ENCODE data around the gene B3GNT5. TPM values are rescaled to one million over a fixed set of nuclear protein-coding genes. Genes with fewer than 3 reads are reported as not detected.
A peak's percentile ranks its signal among the peaks of the same experiment; 100 is the strongest.

B3GNT5 gene
- total RNA-seq, 1 donor from 2014 or later, result 20.4 TPM

- Histone ChIP-seq H3K4me1 (no peaks in the 10 kb centered on the region), H3K36me3 (no peaks in the 10 kb centered on the region), H3K27me3 (no peaks in the 10 kb centered on the region), H3K9me3 (no peaks in the 10 kb centered on the region), H3K27ac (no peak overlapping the region), H3K4me3 (no peak overlapping the region)
- no peak for TF ChIP-seq CTCF (IDR thresholded peaks at IDR 0.05)
- no peak for TF ChIP-seq POLR2AphosphoS5 (IDR thresholded peaks at IDR 0.05; ENCODE audit: insufficient read depth in 1 of 2, low read depth in 1 of 2)
- no peak for TF ChIP-seq POLR2A (IDR thresholded peaks at IDR 0.05)
- no peak for DNase-seq (ENCODE audit: extremely low spot score in 2 of 2)
- intact Hi-C loops (cut with DNase I), result no loop called here
Observed at GRCh38 chr3:183315739-183316138, 62.7 kb downstream of the B3GNT5 start.

- DNase-seq (ENCODE audit: extremely low spot score in 2 of 2), result no peak
- Histone ChIP-seq H3K27ac (no peak overlapping the region), H3K36me3 (no peaks in the 10 kb centered on the region), H3K4me1 (no peaks in the 10 kb centered on the region), H3K4me3 (no peak overlapping the region), H3K9me3 (no peaks in the 10 kb centered on the region), H3K27me3 (no peaks in the 10 kb centered on the region)
- intact Hi-C loops (cut with DNase I), result no loop called here
- TF ChIP-seq POLR2A (IDR thresholded peaks at IDR 0.05) (no peak), POLR2AphosphoS5 (IDR thresholded peaks at IDR 0.05; ENCODE audit: insufficient read depth in 1 of 2, low read depth in 1 of 2) (no peak), CTCF (IDR thresholded peaks at IDR 0.05) (no peak)
Observed at GRCh38 chr3:183317271-183317670, 64.2 kb downstream of the B3GNT5 start.

- no peak for TF ChIP-seq POLR2A (IDR thresholded peaks at IDR 0.05)
- no peak for TF ChIP-seq CTCF (IDR thresholded peaks at IDR 0.05)
- peak in 1 of 2 donors; percentile 56 for DNase-seq (ENCODE audit: extremely low spot score in 2 of 2)
- H3K27ac ChIP-seq, result no peak overlapping the region
- no peaks in the 10 kb centered on the region for H3K4me1 ChIP-seq
- no peaks in the 10 kb centered on the region for H3K36me3 ChIP-seq
- intact Hi-C loops (cut with DNase I), result no loop called here
- H3K27me3 ChIP-seq, result no peaks in the 10 kb centered on the region
- no peaks in the 10 kb centered on the region for H3K9me3 ChIP-seq
- H3K4me3 ChIP-seq, result no peak overlapping the region
Observed at GRCh38 chr3:183317886-183318865, 65.1 kb downstream of the B3GNT5 start.

GRCh38 chr3:183318877-183319276 lies 65.8 kb downstream of the B3GNT5 start:
- H3K27me3 ChIP-seq, result no peaks in the 10 kb centered on the region
- no peak overlapping the region for H3K27ac ChIP-seq
- DNase-seq (ENCODE audit: extremely low spot score in 2 of 2), result no peak
- H3K4me1 ChIP-seq, result no peaks in the 10 kb centered on the region
- no peak overlapping the region for H3K4me3 ChIP-seq
- intact Hi-C loops (cut with DNase I), result no loop called here
- H3K9me3 ChIP-seq, result no peaks in the 10 kb centered on the region
- H3K36me3 ChIP-seq, result no peaks in the 10 kb centered on the region
- TF ChIP-seq CTCF (IDR thresholded peaks at IDR 0.05), result no peak
- TF ChIP-seq POLR2A (IDR thresholded peaks at IDR 0.05), result no peak
- TF ChIP-seq POLR2AphosphoS5 (IDR thresholded peaks at IDR 0.05; ENCODE audit: insufficient read depth in 1 of 2, low read depth in 1 of 2), result no peak

- no peak for TF ChIP-seq CTCF (IDR thresholded peaks at IDR 0.05)
- no peak for TF ChIP-seq POLR2A (IDR thresholded peaks at IDR 0.05)
- TF ChIP-seq POLR2AphosphoS5 (IDR thresholded peaks at IDR 0.05; ENCODE audit: insufficient read depth in 1 of 2, low read depth in 1 of 2), result no peak
- intact Hi-C loops (cut with DNase I), result no loop called here
- no peak for DNase-seq (ENCODE audit: extremely low spot score in 2 of 2)
- Histone ChIP-seq H3K27me3 (no peaks in the 10 kb centered on the region), H3K9me3 (no peaks in the 10 kb centered on the region), H3K36me3 (no peaks in the 10 kb centered on the region), H3K4me3 (no peak overlapping the region), H3K27ac (no peak overlapping the region), H3K4me1 (no peaks in the 10 kb centered on the region)
Observed at GRCh38 chr3:183319371-183319770, 66.3 kb downstream of the B3GNT5 start.
